ENCODE measurements around the gene PLVAP. TPM values are rescaled to one million over a fixed set of nuclear protein-coding genes. Genes with fewer than 3 reads are reported as not detected.

The PLVAP gene
- total and polyA plus RNA-seq, 8 donors = 5.8 to 95.1 (median 30.3) TPM

- intact Hi-C loops (cut with DNase I; ENCODE audit: low total_unique reads) = no loop called here
- no peak for TF ChIP-seq CTCF (IDR thresholded peaks at IDR 0.05)
- TF ChIP-seq POLR2AphosphoS5 (IDR thresholded peaks at IDR 0.05) = no peak
- no peak for TF ChIP-seq POLR2A (IDR thresholded peaks at IDR 0.05)
- no peak for TF ChIP-seq EP300 (IDR thresholded peaks at IDR 0.05)
- Histone ChIP-seq H3K27ac (no peak overlapping the region), H3K9me3 (no peaks in the 10 kb centered on the region), H3K4me1 (peaks cover 0 to 23% (median 13%) of the 10 kb centered on the region in 4 donors), H3K27me3 (no peaks in the 10 kb centered on the region), H3K36me3 (peaks cover 41 to 68% (median 62%) of the 10 kb centered on the region in 4 donors), H3K4me3 (no peak overlapping the region)
- 86 to 92% (median 91%) methylated on average over 12 to 19 of the region's 19 CpGs for WGBS, 5 donors
- DNase-seq = peak in 1 of 2 donors; percentile 15
Measured at GRCh38 chr19:17321655-17322489, 55.3 kb downstream of the PLVAP start.

GRCh38 chr19:17320435-17320834, 56.7 kb downstream of the PLVAP start:
- TF ChIP-seq CTCF (IDR thresholded peaks at IDR 0.05) = no peak
- TF ChIP-seq POLR2A (IDR thresholded peaks at IDR 0.05) = no peak
- no peak for TF ChIP-seq EP300 (IDR thresholded peaks at IDR 0.05)
- TF ChIP-seq POLR2AphosphoS5 (IDR thresholded peaks at IDR 0.05) = no peak
- H3K9me3 ChIP-seq = no peaks in the 10 kb centered on the region
- H3K4me3 ChIP-seq = no peak overlapping the region
- H3K36me3 ChIP-seq = peaks cover 52 to 83% (median 76%) of the 10 kb centered on the region in 4 donors
- no peak for DNase-seq
- peaks cover 0 to 26% (median 10%) of the 10 kb centered on the region in 4 donors for H3K4me1 ChIP-seq
- intact Hi-C loops (cut with DNase I; ENCODE audit: low total_unique reads) = no loop called here
- WGBS, 5 donors = 80 to 96% (median 89%) methylated on average over 4 to 11 of the region's 11 CpGs
- H3K27ac ChIP-seq = no peak overlapping the region
- H3K27me3 ChIP-seq = no peaks in the 10 kb centered on the region

- TF ChIP-seq CTCF (IDR thresholded peaks at IDR 0.05) (no peak), POLR2A (IDR thresholded peaks at IDR 0.05) (no peak), POLR2AphosphoS5 (IDR thresholded peaks at IDR 0.05) (no peak), EP300 (IDR thresholded peaks at IDR 0.05) (no peak)
- no peak for DNase-seq
- Histone ChIP-seq H3K4me3 (no peak overlapping the region), H3K36me3 (peaks cover 57 to 83% (median 74%) of the 10 kb centered on the region in 4 donors), H3K4me1 (peaks cover 0 to 26% (median 10%) of the 10 kb centered on the region in 4 donors), H3K27ac (no peak overlapping the region), H3K27me3 (no peaks in the 10 kb centered on the region), H3K9me3 (no peaks in the 10 kb centered on the region)
- intact Hi-C loops (cut with DNase I; ENCODE audit: low total_unique reads) = no loop called here
- WGBS, 5 donors = 87 to 94% (median 90%) methylated on average over 39 to 40 of the region's 40 CpGs
Measured at GRCh38 chr19:17319473-17320238, 57.5 kb downstream of the PLVAP start.

GRCh38 chr19:17318966-17319365, 58.2 kb downstream of the PLVAP start:
- 74 to 92% (median 77%) methylated on average over 5 to 6 of the region's 6 CpGs for WGBS, 5 donors
- Histone ChIP-seq H3K27ac (peak overlapping the region in 1 of 5 donors; percentile 14), H3K9me3 (no peaks in the 10 kb centered on the region), H3K27me3 (no peaks in the 10 kb centered on the region), H3K4me1 (peaks cover 0 to 26% (median 12%) of the 10 kb centered on the region in 4 donors), H3K36me3 (peaks cover 64 to 87% (median 77%) of the 10 kb centered on the region in 4 donors), H3K4me3 (no peak overlapping the region)
- TF ChIP-seq EP300 (IDR thresholded peaks at IDR 0.05) (no peak), CTCF (IDR thresholded peaks at IDR 0.05) (no peak), POLR2A (IDR thresholded peaks at IDR 0.05) (no peak), POLR2AphosphoS5 (IDR thresholded peaks at IDR 0.05) (no peak)
- intact Hi-C loops (cut with DNase I; ENCODE audit: low total_unique reads) = no loop called here
- no peak for DNase-seq

All from stomach (tissue), 9 donors.